ENCODE measurements around the gene PLXNB2. TPM values are rescaled to one million over a fixed set of nuclear protein-coding genes. Genes with fewer than 3 reads are reported as not detected.

PLXNB2 gene, protein sequence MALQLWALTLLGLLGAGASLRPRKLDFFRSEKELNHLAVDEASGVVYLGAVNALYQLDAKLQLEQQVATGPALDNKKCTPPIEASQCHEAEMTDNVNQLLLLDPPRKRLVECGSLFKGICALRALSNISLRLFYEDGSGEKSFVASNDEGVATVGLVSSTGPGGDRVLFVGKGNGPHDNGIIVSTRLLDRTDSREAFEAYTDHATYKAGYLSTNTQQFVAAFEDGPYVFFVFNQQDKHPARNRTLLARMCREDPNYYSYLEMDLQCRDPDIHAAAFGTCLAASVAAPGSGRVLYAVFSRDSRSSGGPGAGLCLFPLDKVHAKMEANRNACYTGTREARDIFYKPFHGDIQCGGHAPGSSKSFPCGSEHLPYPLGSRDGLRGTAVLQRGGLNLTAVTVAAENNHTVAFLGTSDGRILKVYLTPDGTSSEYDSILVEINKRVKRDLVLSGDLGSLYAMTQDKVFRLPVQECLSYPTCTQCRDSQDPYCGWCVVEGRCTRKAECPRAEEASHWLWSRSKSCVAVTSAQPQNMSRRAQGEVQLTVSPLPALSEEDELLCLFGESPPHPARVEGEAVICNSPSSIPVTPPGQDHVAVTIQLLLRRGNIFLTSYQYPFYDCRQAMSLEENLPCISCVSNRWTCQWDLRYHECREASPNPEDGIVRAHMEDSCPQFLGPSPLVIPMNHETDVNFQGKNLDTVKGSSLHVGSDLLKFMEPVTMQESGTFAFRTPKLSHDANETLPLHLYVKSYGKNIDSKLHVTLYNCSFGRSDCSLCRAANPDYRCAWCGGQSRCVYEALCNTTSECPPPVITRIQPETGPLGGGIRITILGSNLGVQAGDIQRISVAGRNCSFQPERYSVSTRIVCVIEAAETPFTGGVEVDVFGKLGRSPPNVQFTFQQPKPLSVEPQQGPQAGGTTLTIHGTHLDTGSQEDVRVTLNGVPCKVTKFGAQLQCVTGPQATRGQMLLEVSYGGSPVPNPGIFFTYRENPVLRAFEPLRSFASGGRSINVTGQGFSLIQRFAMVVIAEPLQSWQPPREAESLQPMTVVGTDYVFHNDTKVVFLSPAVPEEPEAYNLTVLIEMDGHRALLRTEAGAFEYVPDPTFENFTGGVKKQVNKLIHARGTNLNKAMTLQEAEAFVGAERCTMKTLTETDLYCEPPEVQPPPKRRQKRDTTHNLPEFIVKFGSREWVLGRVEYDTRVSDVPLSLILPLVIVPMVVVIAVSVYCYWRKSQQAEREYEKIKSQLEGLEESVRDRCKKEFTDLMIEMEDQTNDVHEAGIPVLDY (N-terminal part only)
- total RNA-seq = 52.4 TPM

DNA sequence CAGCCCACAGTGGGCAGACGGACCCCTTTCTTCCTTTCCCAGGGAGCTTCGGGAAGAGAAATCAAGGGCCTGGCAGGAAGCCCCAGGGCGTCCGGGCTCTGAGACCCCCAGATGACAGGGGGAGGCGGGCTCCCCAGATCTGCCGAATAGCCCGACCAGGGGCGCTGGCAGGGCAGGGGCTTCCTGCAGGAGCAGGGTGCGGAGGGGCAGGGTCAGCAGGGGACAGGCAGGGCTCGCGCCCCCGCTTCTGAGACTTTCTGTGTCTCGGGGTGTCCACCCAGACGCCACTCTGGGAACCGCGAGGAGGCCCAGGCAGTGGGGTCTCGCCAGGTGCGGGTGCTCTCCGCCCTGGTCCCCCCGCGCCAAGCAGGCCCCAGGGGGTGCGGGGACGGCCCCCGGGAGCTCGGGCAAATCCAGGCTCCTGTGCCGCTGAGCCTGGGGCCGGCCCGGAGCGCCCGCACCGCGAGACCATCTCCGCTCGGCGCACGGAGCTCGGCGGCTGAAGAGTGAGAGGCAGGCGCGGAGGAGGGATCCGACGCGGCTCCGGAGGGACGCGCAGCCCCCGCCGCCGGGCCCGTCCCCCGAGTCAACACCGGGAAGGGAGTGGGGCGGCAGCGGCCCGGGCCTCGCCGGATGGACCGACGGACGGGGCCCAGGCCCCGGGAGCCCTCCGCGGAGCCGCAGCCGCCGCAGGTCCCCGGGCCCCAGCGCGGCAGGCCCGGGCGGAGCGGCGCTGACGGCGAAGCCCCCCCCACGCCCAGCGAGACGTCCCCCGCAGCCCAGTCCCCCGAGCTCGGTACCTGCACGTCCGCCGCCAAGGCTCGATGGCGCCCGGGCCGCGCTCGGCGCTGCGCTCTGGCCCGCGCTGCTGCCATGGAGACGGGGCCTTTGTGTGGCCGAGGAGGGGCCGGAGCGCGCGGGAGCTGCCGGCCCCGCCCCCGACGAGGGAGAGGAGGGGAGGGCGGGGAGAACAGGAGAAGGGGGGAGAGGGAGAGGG is at the start of gene PLXNB2:
Gene PLXNB2, minus strand, starts transcription at position 894 of the 997 bp plus-strand sequence. CDS start 17,062 bp downstream, outside the sequence.

DNA sequence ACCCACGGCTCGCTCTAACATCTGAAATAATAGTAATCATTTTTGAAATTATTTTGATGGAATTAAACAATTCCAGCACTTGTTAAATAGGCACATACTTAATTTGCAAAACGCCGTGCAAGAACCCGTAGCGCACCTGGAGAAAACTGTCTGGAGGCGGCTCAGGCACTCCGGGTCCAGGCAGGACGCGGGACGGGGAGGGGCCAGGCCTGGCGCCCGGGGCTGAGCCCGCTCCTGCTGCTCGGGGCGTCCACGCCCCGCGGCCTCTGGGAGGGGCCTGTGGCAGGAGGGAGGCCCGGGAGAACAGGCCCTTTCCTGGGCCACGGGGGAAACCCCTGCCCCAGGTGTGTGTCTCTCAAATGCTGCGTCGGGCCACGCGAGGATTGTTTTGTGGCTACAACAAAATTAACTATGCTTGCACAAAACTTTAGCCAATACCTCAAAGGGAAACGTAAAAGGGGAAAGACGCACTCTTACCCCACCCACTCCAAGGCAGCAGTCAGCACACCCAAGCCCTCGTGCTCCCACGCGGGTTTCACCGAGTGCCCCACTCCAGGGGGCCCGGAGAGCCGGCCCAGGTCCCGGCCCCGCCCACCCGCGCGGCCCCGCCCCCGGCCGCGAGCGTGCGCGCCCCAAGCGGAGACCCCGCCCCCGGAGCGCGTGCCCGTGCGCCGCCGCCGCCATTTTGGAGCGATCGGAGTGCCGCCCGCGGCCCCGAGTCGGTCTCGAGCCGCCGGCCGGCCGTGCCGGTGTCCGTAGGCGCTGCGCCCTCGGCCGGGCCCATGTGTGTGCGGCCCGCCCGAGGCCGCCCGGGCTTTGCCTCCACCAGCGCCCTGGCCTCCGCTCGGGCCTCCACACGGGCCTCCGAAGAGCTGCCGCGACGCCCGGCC is 35.5 kb upstream of the PLXNB2 start, which contains the start of gene PPP6R2:
Gene PPP6R2, plus strand, starts transcription at position 677 of the 890 bp plus-strand sequence. CDS start 50,582 bp downstream, outside the sequence.

DNA sequence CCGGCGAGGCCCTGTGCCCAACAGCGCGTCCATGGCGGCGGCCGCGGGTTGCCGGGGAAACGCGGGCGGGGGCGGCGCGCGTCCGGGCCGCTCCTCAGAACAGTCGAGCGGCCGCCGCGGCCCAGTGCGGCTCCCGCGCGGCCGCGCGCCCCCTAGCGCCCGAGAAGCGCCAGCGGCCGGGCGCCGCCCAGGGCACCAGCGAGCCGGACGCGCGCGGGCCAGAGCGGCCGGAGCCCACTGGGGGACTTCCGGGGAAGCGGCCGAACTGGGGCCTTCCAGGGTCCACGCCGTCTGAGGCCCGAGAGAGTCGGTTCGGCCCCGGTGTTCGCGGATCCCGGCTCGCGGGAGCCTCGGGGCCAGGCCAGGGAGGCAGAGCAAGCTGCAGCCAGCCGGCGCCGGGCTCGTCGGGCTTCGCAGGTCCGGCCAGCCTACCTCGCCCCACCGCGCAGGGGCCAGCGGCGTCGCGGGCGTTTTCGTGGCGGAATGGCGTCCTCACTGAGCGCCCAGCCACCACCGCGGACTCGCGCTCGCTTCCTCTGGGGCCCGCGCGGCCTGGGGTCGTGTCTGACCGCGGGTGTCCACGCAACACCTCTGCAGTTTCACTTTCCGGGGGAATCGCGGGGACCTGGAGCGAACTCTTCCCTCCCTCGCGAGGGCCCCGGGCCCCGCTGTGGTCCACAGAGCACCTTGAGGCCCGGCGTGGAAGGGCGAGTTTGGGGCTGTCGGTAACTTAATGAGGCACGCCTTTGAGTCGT is 19.7 kb upstream of the PLXNB2 start, which contains the start of gene DENND6B:
Gene DENND6B, minus strand, starts transcription at position 57 of the 755 bp plus-strand sequence. Its CDS starts 24 bp downstream, at position 33.

DNA sequence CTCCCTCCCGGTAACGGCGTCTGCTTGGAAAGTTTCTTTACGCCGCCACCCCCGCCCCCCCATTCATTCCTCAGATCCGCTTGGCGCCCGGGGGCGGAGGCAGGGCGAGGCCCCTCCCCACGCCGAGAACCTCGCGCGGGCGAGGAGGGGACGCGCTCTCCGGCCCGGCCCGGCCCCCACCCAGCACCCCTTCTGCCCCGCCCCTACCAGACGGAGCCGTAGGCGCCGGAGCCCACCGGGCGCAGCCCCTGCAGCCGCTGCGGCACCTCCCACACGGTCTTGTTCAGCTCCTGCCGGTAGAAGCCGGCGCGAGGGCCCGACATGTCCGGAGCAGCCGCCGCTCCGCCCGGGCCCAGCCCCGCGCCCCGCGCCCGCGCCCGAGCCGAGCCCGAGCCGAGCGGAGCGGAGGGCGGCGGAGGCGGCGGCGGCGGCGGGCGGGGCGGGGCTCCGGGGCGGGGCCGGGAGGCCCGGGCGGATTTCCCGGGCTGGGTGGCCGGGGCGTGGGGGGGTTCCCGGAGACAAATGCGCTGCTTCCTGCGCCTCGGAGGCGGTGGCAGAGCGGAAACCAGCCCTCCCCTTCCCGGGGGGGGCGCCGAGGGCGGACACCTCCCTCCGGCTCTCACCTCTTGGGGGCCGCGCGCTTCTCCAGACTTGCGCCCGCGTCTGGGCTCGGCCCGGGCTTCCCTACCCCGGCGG is 37.3 kb downstream of the PLXNB2 start, which contains the start of gene MAPK11:
Gene MAPK11, minus strand, starts transcription at position 411 of the 696 bp plus-strand sequence. Its CDS starts 88 bp downstream, at position 323.

DNA sequence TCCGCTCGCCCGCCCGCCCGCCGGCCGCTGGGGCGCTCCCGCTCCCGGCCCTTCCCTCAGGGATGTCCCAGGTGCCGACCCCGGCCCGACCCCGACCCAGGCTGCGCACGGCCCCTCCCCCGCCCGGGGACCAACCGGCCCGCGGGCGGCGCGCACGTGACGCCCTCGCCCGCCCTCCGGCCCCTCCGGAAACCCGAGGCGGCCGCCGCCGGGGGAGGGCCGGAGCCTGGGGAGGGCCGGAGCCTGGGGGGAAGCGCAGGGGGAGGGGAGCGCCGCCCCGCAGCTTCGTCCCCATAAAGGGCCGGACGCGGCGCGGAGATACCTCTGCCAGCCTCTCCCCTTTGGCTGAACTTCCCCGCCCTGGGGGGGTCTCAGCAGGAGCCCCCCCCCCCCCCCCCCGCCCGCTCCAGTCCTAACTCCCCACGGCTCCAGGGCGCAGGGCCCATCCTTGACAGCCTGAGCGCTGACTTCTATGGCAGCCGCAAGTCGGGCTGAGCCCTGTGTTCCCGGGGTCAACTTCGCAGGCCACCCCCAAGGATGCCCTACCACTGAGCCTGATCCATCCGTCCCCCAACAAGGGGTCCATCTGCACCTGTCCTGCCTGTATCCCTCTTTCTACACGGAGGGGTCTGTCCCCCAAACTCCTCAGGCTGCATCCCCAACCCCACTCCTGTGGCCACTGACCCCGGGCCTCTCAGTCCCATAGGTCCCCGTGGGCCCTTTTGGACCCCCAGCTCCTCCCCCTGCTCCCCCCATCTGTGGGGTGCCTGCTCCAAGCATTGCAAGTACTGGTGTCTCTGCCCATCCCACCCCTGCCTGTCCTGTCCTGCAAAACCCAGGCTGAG is 45.6 kb downstream of the PLXNB2 start, which contains the start of gene MAPK12:
Gene MAPK12, minus strand, starts transcription at position 69 of the 845 bp plus-strand sequence. CDS start 174 bp downstream, outside the sequence.

DNA sequence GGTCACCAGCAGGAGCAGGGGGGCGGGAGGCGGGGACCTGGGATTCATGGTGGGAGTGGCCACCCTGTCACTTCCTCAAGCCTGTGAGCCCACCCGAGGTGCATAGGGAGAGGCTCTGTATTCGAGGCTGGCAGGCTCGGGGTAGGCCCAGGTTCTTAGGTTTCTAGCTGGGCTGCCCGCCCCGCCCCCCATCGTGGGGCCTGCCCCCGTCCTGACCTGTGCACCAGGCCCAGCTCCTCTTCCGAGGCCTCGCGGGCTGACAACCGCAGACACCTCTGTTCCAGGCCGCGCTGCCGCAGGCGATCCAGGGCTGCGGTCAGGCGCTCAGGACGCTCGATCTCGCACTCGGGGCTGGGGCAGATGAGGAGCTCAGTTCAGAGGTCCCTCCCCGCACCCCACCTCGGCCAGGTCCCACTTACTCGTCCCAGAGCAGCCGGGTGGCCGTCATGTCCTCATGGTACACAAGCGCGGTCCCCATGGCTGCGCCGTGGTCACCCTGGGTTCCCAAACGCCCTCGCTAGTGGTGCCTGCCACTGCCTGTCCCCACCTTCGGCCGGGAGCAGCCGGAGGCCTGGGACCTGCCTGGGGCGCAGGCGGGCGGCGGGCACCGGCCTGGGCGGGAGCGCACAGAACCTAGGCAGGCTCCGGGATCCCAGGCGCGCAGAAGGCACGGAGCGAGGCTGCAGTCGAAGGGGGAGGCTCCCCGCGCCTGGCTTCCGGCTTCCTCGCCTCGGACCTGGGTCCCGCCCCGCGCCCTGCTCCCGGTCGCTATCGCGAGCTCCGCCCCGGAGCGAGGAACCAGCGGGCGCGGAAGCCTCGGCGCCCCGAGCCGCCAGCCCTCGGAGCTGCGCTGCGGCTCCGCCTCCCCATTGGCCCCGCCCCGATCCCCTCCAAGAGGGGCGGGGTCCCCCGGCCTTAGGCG is 56.6 kb downstream of the PLXNB2 start, which contains the start of gene HDAC10:
Gene HDAC10, minus strand, starts transcription at position 711 of the 922 bp plus-strand sequence. Its CDS starts 233 bp downstream, at position 478.

DNA sequence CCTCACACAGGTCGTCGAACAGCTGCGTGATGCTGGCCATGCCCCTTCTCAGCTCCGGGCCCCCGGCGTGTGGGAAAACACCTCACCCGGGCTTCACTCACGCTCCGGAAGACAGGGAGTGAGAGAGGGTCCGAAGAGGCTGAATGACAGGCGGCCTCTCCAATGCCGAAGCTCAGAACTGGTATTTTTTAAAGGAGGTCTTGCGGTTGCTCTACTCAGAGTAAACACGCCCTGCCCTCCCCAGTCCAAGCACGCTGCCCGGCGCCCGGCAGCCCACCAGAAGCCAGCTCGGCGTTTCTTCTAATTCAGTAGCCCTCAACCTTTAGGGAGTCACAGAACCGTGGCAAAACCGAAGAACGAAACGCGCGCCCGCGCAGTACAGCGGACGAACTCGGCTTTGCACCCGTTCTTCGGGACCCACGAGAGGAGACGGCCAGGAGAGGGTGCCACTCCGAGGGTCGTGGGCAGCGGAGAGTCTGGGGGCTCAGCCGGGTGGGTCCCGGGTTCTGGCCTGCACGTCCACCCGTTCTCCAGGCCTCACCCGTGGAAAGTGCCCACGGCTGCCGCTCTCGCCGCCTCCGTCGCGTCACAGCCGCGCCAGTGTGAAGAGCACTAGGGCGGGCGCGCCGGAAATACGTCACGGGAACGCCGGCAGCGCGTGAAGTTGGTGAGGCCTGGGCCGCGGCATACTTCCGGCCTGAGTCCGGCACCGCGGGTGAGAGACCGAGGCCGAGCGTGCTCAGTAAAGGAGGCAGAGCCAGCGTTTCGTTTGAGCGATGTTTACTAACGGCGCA is 62.8 kb downstream of the PLXNB2 start, which contains the start of gene TUBGCP6:
Gene TUBGCP6, minus strand, starts transcription at position 604 of the 794 bp plus-strand sequence. Its CDS starts 564 bp downstream, at position 40.

Other genes starting within 250 kb of the PLXNB2 start
- not detected for gene TTLL8, start 249.3 kb downstream of the PLXNB2 start, total RNA-seq
- 74.5 TPM for gene MLC1, start 222.2 kb downstream of the PLXNB2 start, total RNA-seq
- 1.8 TPM for gene MOV10L1, start 217.6 kb downstream of the PLXNB2 start, total RNA-seq
- gene PANX2, start 136.9 kb downstream of the PLXNB2 start, total RNA-seq = 4.8 TPM
- gene TRABD, start 121.7 kb downstream of the PLXNB2 start, total RNA-seq = 5.5 TPM
- gene SELENOO, start 106.6 kb downstream of the PLXNB2 start, total RNA-seq = 7.4 TPM
- 34.4 TPM for gene TUBGCP6, start 62.6 kb downstream of the PLXNB2 start, total RNA-seq
- 19.6 TPM for gene HDAC10, start 56.4 kb downstream of the PLXNB2 start, total RNA-seq
- 11.8 TPM for gene MAPK12, start 46.0 kb downstream of the PLXNB2 start, total RNA-seq
- gene MAPK11, start 37.3 kb downstream of the PLXNB2 start, total RNA-seq = 13.4 TPM
- gene DENND6B, start 19.4 kb upstream of the PLXNB2 start, total RNA-seq = 24.2 TPM
- gene PPP6R2, start 35.7 kb upstream of the PLXNB2 start, total RNA-seq = 62.1 TPM
- 89.3 TPM for gene SBF1, start 167.4 kb upstream of the PLXNB2 start, total RNA-seq
- gene ADM2, start 173.9 kb upstream of the PLXNB2 start, total RNA-seq = not detected
- not detected for gene MIOX, start 179.2 kb upstream of the PLXNB2 start, total RNA-seq
- 16.6 TPM for gene LMF2, start 200.1 kb upstream of the PLXNB2 start, total RNA-seq
- 44.5 TPM for gene NCAPH2, start 200.6 kb upstream of the PLXNB2 start, total RNA-seq
- 0.92 TPM for gene SCO2, start 218.0 kb upstream of the PLXNB2 start, total RNA-seq
- 4.6 TPM for gene TYMP, start 222.4 kb upstream of the PLXNB2 start, total RNA-seq
- gene KLHDC7B, start 238.3 kb upstream of the PLXNB2 start, total RNA-seq = not detected

Data from diencephalon (tissue), 1 donor.